ENCODE measurements around the gene EML6. TPM values are rescaled to one million over a fixed set of nuclear protein-coding genes. Genes with fewer than 3 reads are reported as not detected.

EML6 gene
- total RNA-seq, 1 experiment from 2014 or later: 1.5 TPM

DNA sequence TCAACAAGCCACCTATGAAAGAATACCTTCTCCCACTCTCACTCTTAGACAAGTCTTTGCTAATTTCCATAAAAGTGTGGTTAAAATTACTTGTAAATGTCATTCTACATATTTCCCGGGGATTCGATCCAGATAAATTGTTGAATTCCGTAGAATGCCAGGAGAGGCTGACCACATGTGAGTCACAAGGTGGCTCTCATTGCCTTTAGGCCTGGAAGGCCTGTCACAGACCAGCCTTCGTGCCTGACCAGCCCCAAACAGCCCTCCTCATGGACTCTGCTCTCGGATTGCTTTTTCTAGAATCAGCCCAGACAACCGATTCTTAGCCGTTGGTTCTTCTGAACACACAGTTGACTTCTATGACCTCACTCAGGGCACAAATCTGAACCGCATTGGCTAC is 240.8 kb downstream of the EML6 start:
- no peak overlapping the region for H3K18ac ChIP-seq (ENCODE audit: insufficient read length, low read depth, low read length)
- no peak overlapping the region for H4K91ac ChIP-seq (ENCODE audit: insufficient read length, low read depth, low read length)
- H3K27me3 ChIP-seq (ENCODE audit: insufficient read depth, low read length): no peaks in the 10 kb centered on the region
- H3K23ac ChIP-seq (ENCODE audit: insufficient read length, low read depth, low read length): no peak overlapping the region
- H3K4me1 Mint-ChIP-seq: peaks cover 32 to 37% of the 10 kb centered on the region in 2 experiments
- no peak overlapping the region for H3K9ac ChIP-seq (ENCODE audit: extremely low read depth, insufficient read length, low read length)
- no peak for TF ChIP-seq CTCF (conservative IDR thresholded peaks at IDR 0.05)
- H3K27ac Mint-ChIP-seq: peak overlapping the region in 1 of 3 experiments; percentile 26; a peak in 1 of 7 replicates
- no peak overlapping the region for H2BK5ac ChIP-seq (ENCODE audit: insufficient read length, low read length)
- H2BK20ac ChIP-seq (ENCODE audit: low read depth, low read length, poor library complexity, severe bottlenecking): no peak overlapping the region
- no peaks in the 10 kb centered on the region for H3K9me3 ChIP-seq (ENCODE audit: control insufficient read depth, low read depth, low read length)
- no peaks in the 10 kb centered on the region for H4K20me1 ChIP-seq (ENCODE audit: control insufficient read depth, insufficient read depth, insufficient read length)
- H3K27ac ChIP-seq (ENCODE audit: insufficient read length, low read depth, low read length): no peak overlapping the region
- H3K27me3 Mint-ChIP-seq (ENCODE audit: low read depth): no peaks in the 10 kb centered on the region; the same call in 1 of the 2 replicates
- no peak overlapping the region for H3K4me2 ChIP-seq (ENCODE audit: insufficient read depth, insufficient read length, low read length)
- H3K9me3 Mint-ChIP-seq: no peaks in the 10 kb centered on the region
- H2BK120ac ChIP-seq (ENCODE audit: low read depth, low read length, poor library complexity, severe bottlenecking): no peak overlapping the region
- H3K36me3 Mint-ChIP-seq (ENCODE audit: insufficient read depth in 1 of 3, low read depth in 3 of 3): peaks cover 11 to 15% (median 12%) of the 10 kb centered on the region in 3 experiments
- no peak overlapping the region for H3K56ac ChIP-seq (ENCODE audit: insufficient read length, low read depth, low read length)
- H2BK12ac ChIP-seq (ENCODE audit: insufficient read length, low read depth, low read length): no peak overlapping the region
- H3T11ph ChIP-seq (ENCODE audit: low read length): no peak overlapping the region
- no peak overlapping the region for H2AK5ac ChIP-seq (ENCODE audit: insufficient read length, low read length)
- H3K4ac ChIP-seq (ENCODE audit: low read depth, low read length): no peak overlapping the region
- H3K79me2 ChIP-seq (ENCODE audit: insufficient read depth, low read length): no peaks in the 10 kb centered on the region
- peaks cover 2% of the 10 kb centered on the region; the same call in 1 of the 2 replicates for H3K4me1 ChIP-seq (ENCODE audit: insufficient read depth, low read length)
- no peak overlapping the region for H2AFZ ChIP-seq (ENCODE audit: low read length)
- no peaks in the 10 kb centered on the region for H3K79me1 ChIP-seq (ENCODE audit: insufficient read depth, low read depth, low read length, poor library complexity, severe bottlenecking)
- WGBS (ENCODE audit: extremely low coverage, insufficient read length, low lambda C conversion rate): no CpG with 5 or more reads among the region's 8 CpGs
- no peak overlapping the region for H3K14ac ChIP-seq (ENCODE audit: insufficient read depth, low read length)
- H2BK15ac ChIP-seq (ENCODE audit: low read depth, low read length): no peak overlapping the region
- no peak overlapping the region for H3K4me3 Mint-ChIP-seq
- H4K8ac ChIP-seq (replicated peaks; ENCODE audit: insufficient read length, low read depth, low read length): no peak overlapping the region
- no peak overlapping the region for H4K5ac ChIP-seq (ENCODE audit: insufficient read length, low read depth, low read length)
- H3K23me2 ChIP-seq (ENCODE audit: insufficient read length, low read depth, low read length, poor library complexity, severe bottlenecking): no peaks in the 10 kb centered on the region
- DNase-seq: no peak
